DOHH2 (cell line): Measurements from ENCODE around the gene ATXN7L1.

Experiments used
- EZH2phosphoT487 ChIP-seq: fragments of 200-600 bp; sonication (generic); IDR thresholded peaks from 2 replicates; pipeline ENCODE4 v1.6.1; 2017; ENCODE audit warnings: borderline replicate concordance, mild to moderate bottlenecking, antibody characterized with exemption, low read length, moderate library complexity, mixed read lengths
- TF ChIP-seq, protein P1 (sequence below): fragments of 200-600 bp; sonication (generic); IDR thresholded peaks from one replicate; pipeline ENCODE4 v1.5.1; 2014; ENCODE audit warnings: antibody characterized with exemption, mild to moderate bottlenecking, low read depth, low read length; ENCODE audit not compliant: poor library complexity, severe bottlenecking

DNA sequence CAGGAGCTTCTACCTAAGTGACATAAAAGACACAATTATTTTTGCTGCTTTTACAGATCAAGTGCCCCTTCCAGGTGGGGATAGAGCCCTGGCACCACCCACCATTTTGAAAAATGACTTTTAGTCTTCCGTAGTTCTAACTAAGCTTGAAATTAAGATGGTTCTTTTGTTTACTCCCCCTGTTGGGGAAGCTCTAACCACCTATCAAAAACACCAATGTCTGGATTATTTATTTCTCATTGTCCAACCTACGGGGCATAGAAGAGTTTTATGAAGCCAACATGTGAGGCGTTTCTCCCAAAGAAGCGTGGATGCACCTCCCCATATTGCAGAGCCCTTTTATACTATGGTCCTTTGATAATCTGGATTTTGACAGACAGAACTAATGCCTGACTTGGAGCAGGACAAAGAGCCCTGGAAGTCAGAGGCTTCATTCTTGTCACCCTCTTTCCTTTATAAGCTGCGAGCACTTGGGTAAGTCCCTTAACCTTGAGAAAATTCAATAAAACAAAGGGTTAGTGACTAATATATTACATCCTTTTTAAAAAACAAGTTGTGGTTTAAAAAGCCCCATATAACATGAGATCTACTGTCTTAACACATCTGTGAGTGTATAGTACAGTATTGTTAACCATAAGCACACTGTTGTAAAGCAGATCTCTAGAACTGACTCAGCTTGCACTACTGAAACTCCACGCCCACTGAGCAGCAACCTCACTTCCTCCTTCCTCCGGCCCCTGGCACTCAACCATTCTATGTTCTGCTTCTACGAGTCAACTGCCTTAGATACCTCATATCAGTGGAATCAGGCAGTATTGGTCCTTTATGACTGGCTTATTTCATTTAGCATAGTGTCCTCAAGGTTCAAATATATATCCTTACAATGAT is 67.5 kb downstream of the ATXN7L1 start:
- TF ChIP-seq, protein P1, sequence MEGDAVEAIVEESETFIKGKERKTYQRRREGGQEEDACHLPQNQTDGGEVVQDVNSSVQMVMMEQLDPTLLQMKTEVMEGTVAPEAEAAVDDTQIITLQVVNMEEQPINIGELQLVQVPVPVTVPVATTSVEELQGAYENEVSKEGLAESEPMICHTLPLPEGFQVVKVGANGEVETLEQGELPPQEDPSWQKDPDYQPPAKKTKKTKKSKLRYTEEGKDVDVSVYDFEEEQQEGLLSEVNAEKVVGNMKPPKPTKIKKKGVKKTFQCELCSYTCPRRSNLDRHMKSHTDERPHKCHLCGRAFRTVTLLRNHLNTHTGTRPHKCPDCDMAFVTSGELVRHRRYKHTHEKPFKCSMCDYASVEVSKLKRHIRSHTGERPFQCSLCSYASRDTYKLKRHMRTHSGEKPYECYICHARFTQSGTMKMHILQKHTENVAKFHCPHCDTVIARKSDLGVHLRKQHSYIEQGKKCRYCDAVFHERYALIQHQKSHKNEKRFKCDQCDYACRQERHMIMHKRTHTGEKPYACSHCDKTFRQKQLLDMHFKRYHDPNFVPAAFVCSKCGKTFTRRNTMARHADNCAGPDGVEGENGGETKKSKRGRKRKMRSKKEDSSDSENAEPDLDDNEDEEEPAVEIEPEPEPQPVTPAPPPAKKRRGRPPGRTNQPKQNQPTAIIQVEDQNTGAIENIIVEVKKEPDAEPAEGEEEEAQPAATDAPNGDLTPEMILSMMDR = no peak
- no peak for TF ChIP-seq EZH2phosphoT487
